Measurements from ENCODE around the gene FAM81A.

DNA sequence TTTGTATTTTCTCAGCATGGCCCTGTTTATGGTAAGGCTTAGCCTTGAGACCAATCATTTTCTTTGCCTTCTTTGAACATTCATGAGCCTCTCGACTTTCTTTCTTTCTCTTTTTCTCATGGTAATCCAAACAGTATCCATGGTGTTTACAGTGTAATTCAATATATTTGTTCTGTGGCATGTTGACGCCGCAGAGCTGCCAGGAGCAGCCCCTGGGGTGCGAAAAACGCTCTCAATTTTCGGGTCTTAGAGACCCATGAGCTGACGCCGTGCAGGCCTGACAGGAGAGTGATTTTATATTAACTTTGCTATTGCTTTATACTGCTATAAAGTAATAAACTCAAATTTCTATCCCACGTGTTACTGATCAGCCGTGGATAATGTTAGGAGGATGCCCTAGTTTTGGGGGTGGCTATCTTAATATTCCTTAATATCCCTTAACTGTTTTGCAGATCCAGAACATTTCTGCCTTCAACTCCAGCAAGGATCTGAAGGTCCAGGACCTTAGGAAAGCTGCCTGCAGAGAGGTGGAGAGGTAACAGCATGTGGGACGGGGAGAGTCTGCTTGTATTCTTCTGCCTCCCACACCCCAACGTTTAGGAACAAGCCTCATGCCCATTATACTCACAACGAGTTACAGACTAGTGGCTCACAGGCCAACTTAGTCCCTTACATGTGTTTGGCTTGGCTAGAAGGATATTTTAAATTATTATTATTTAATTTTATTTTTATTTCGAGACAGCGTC, 36.0 kb upstream of the FAM81A start:
- TF ChIP-seq, protein P1, sequence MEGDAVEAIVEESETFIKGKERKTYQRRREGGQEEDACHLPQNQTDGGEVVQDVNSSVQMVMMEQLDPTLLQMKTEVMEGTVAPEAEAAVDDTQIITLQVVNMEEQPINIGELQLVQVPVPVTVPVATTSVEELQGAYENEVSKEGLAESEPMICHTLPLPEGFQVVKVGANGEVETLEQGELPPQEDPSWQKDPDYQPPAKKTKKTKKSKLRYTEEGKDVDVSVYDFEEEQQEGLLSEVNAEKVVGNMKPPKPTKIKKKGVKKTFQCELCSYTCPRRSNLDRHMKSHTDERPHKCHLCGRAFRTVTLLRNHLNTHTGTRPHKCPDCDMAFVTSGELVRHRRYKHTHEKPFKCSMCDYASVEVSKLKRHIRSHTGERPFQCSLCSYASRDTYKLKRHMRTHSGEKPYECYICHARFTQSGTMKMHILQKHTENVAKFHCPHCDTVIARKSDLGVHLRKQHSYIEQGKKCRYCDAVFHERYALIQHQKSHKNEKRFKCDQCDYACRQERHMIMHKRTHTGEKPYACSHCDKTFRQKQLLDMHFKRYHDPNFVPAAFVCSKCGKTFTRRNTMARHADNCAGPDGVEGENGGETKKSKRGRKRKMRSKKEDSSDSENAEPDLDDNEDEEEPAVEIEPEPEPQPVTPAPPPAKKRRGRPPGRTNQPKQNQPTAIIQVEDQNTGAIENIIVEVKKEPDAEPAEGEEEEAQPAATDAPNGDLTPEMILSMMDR (IDR thresholded peaks at IDR 0.05): no peak
- no peak for TF ChIP-seq POLR2A (IDR thresholded peaks at IDR 0.05)
- no peak for TF ChIP-seq EP300 (IDR thresholded peaks at IDR 0.05)

Measured in ovary (tissue), 3 donors.